HL-60 (cell line): ENCODE data around the gene LOC128125822.

Experiments used
- GABPA ChIP-seq: IDR thresholded peaks from 2 replicates; pipeline ENCODE4 v1.6.1; 2012; ENCODE audit warnings: low read depth
- POLR2AphosphoS5 ChIP-seq: IDR thresholded peaks from 2 replicates; pipeline ENCODE4 v1.6.1; 2012; ENCODE audit warnings: low read depth
- SPI1 ChIP-seq: IDR thresholded peaks from 2 replicates; pipeline ENCODE4 v1.6.1; 2012; ENCODE audit warnings: low read depth, mild to moderate bottlenecking, borderline replicate concordance
- TF ChIP-seq, protein P1 (sequence below): IDR thresholded peaks from one replicate; pipeline ENCODE4 v1.5.1; 2011; ENCODE audit warnings: low read length, control low read depth, inconsistent platforms; ENCODE audit not compliant: insufficient read depth
- TF ChIP-seq, protein P2 (sequence below): IDR thresholded peaks from 2 replicates; pipeline ENCODE4 v1.6.1; 2012; ENCODE audit warnings: low read depth; ENCODE audit not compliant: insufficient replicate concordance

DNA sequence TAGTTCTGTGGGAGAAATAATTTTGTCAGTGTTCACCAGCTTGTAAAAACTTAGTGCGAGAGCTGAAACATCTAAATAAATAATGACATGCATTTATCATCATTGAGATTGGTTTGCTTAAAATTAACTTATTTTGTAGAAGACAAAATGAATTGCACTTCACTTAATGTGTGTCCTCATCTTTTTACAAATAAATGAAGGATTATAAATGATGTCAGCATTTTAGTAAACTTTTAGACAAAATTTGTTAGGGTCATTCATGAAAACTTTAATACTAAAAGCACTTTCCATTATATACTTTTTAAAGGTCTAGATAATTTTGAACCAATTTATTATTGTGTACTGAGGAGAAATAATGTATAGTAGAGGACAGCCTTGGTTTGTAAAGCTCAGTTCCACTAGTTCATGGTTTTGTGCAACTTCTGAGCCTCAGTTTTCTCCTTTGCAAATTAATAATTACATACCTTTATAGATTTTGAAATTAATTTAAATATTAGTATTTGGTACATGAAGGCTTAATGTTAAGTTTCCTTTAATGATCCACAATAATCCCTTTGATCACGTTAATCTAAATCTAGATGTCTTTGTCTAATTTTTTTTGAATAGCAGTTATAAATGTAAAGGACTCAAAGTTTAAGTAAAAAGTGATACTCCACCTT, 9.2 kb downstream of the LOC128125822 start:
- TF ChIP-seq POLR2AphosphoS5 (no peak), GABPA (no peak), SPI1 (no peak)
- TF ChIP-seq, protein P1, sequence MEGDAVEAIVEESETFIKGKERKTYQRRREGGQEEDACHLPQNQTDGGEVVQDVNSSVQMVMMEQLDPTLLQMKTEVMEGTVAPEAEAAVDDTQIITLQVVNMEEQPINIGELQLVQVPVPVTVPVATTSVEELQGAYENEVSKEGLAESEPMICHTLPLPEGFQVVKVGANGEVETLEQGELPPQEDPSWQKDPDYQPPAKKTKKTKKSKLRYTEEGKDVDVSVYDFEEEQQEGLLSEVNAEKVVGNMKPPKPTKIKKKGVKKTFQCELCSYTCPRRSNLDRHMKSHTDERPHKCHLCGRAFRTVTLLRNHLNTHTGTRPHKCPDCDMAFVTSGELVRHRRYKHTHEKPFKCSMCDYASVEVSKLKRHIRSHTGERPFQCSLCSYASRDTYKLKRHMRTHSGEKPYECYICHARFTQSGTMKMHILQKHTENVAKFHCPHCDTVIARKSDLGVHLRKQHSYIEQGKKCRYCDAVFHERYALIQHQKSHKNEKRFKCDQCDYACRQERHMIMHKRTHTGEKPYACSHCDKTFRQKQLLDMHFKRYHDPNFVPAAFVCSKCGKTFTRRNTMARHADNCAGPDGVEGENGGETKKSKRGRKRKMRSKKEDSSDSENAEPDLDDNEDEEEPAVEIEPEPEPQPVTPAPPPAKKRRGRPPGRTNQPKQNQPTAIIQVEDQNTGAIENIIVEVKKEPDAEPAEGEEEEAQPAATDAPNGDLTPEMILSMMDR, result no peak
- TF ChIP-seq, protein P2, sequence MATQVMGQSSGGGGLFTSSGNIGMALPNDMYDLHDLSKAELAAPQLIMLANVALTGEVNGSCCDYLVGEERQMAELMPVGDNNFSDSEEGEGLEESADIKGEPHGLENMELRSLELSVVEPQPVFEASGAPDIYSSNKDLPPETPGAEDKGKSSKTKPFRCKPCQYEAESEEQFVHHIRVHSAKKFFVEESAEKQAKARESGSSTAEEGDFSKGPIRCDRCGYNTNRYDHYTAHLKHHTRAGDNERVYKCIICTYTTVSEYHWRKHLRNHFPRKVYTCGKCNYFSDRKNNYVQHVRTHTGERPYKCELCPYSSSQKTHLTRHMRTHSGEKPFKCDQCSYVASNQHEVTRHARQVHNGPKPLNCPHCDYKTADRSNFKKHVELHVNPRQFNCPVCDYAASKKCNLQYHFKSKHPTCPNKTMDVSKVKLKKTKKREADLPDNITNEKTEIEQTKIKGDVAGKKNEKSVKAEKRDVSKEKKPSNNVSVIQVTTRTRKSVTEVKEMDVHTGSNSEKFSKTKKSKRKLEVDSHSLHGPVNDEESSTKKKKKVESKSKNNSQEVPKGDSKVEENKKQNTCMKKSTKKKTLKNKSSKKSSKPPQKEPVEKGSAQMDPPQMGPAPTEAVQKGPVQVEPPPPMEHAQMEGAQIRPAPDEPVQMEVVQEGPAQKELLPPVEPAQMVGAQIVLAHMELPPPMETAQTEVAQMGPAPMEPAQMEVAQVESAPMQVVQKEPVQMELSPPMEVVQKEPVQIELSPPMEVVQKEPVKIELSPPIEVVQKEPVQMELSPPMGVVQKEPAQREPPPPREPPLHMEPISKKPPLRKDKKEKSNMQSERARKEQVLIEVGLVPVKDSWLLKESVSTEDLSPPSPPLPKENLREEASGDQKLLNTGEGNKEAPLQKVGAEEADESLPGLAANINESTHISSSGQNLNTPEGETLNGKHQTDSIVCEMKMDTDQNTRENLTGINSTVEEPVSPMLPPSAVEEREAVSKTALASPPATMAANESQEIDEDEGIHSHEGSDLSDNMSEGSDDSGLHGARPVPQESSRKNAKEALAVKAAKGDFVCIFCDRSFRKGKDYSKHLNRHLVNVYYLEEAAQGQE, result no peak
